ENCODE data around the gene GNA12.

DNA sequence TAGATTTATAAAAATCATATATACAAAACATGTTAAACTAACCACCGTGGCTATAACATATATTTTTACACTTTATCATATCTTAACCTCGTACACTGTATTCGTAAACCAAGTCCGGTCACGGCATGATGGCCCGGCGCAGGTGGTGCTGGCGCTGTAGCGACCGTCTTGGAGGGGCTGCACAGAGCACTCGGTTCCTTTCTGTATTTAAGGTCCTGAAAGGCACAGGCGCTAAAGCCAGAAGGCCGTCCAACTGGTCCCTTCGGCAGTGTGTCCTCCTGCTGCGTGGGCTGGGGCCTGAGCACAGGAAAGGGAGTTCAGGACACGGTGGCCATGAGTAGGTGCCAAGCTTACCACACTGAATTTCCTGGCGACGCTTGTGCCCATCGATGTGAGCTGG, 122.3 kb downstream of the GNA12 start:
- TF ChIP-seq, protein P1, sequence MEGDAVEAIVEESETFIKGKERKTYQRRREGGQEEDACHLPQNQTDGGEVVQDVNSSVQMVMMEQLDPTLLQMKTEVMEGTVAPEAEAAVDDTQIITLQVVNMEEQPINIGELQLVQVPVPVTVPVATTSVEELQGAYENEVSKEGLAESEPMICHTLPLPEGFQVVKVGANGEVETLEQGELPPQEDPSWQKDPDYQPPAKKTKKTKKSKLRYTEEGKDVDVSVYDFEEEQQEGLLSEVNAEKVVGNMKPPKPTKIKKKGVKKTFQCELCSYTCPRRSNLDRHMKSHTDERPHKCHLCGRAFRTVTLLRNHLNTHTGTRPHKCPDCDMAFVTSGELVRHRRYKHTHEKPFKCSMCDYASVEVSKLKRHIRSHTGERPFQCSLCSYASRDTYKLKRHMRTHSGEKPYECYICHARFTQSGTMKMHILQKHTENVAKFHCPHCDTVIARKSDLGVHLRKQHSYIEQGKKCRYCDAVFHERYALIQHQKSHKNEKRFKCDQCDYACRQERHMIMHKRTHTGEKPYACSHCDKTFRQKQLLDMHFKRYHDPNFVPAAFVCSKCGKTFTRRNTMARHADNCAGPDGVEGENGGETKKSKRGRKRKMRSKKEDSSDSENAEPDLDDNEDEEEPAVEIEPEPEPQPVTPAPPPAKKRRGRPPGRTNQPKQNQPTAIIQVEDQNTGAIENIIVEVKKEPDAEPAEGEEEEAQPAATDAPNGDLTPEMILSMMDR (IDR thresholded peaks at IDR 0.05; ENCODE audit: insufficient read depth, low read length, poor library complexity, severe bottlenecking), result no peak
- no peak for TF ChIP-seq EZH2phosphoT487 (conservative IDR thresholded peaks at IDR 0.05; ENCODE audit: low read length)

All from SU-DHL-6 (cell line).